C1 segment of cervical spinal cord (tissue), 14 donors: ENCODE data around the gene RNF149.
A peak's percentile ranks its signal among the peaks of the same experiment; 100 is the strongest.
"Not testable (repeated sequence)": the region's sequence is repeated elsewhere in the genome, so short reads cannot be mapped to it uniquely, and the experiment has no call there.

Experiments used
- DNase-seq, 14 donors: peaks; one replicate each; lab custom pipeline; 2025; lab: John Stamatoyannopoulos, UW

The RNF149 gene

GRCh38 chr2:101308432-101309210 is at the start of gene RNF149:
TSS of gene RNF149 (minus strand) at chr2:101308701. CDS start at chr2:101308588, 113 bp downstream.
- DNase-seq = peak in 13 of 14 donors; percentile 48 to 95 (median 83)

- no peak for DNase-seq
Observed at GRCh38 chr2:101357376-101357775, 48.9 kb upstream of the RNF149 start.

GRCh38 chr2:101356521-101356920 is 48.0 kb upstream of the RNF149 start:
- DNase-seq = no peak

- no peak for DNase-seq
Observed at GRCh38 chr2:101356055-101356454, 47.6 kb upstream of the RNF149 start.

GRCh38 chr2:101355401-101356054 is 47.0 kb upstream of the RNF149 start:
- DNase-seq = no peak

GRCh38 chr2:101354420-101355311 is 46.2 kb upstream of the RNF149 start:
- DNase-seq = no peak

GRCh38 chr2:101352631-101353030 is 44.1 kb upstream of the RNF149 start:
- not testable (repeated sequence) for DNase-seq

- no peak for DNase-seq
Observed at GRCh38 chr2:101351207-101351606, 42.7 kb upstream of the RNF149 start.

- peak in 3 of 14 donors; percentile 9 to 48 (median 27) for DNase-seq
Observed at GRCh38 chr2:101349893-101350662, 41.6 kb upstream of the RNF149 start.

GRCh38 chr2:101348883-101349282 is 40.4 kb upstream of the RNF149 start:
- DNase-seq = no peak

GRCh38 chr2:101346909-101347308 is 38.4 kb upstream of the RNF149 start:
- no peak for DNase-seq

- peak in 3 of 14 donors; percentile 7 to 28 (median 21) for DNase-seq
Observed at GRCh38 chr2:101344137-101344536, 35.6 kb upstream of the RNF149 start.

- DNase-seq = no peak
Observed at GRCh38 chr2:101342625-101343008, 34.1 kb upstream of the RNF149 start.

GRCh38 chr2:101341901-101342624 is 33.6 kb upstream of the RNF149 start:
- DNase-seq = peak in 10 of 14 donors; percentile 34 to 74 (median 49)

GRCh38 chr2:101341421-101341820 is 32.9 kb upstream of the RNF149 start:
- DNase-seq = no peak

GRCh38 chr2:101340141-101340551 is 31.6 kb upstream of the RNF149 start:
- DNase-seq = no peak

- DNase-seq = no peak
Observed at GRCh38 chr2:101339266-101339880, 30.9 kb upstream of the RNF149 start.

GRCh38 chr2:101337877-101338276 is 29.4 kb upstream of the RNF149 start:
- DNase-seq = no peak

- no peak for DNase-seq
Observed at GRCh38 chr2:101332885-101333766, 24.6 kb upstream of the RNF149 start.
